ENCODE data around the gene SLC36A1.
"Not testable (repeated sequence)": the region's sequence is repeated elsewhere in the genome, so short reads cannot be mapped to it uniquely, and the experiment has no call there.

SLC36A1 gene

GRCh38 chr5:151487544-151487943 is 40.1 kb downstream of the SLC36A1 start:
- DNase-seq: no peak

GRCh38 chr5:151490627-151491026 is 43.2 kb downstream of the SLC36A1 start:
- no peak for DNase-seq

DNA sequence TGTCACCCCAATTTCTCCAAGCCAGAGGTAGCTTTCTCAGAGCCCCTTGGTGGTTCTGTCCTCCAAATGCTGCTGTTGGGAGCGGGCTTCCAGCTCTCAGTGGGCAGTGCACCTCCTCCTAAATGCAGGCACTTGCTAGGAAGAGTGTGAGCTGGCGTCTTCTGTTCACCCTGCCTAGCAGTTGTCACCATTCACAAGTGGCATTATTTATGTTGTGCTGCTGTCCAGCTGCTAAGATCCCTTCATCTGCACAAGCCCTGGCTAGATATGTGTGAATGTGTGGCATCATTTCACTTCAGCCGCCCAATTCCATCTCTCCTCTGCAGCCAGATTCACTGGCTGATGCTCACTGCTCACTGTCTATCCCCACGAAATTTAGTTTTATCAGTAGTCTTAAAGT is 43.7 kb downstream of the SLC36A1 start:
- DNase-seq: no peak

GRCh38 chr5:151492729-151493128 is 45.3 kb downstream of the SLC36A1 start:
- DNase-seq: no peak

- DNase-seq: no peak
Observed at GRCh38 chr5:151493665-151494064, 46.3 kb downstream of the SLC36A1 start.

GRCh38 chr5:151495320-151495719 is 47.9 kb downstream of the SLC36A1 start:
- no peak for DNase-seq

DNA sequence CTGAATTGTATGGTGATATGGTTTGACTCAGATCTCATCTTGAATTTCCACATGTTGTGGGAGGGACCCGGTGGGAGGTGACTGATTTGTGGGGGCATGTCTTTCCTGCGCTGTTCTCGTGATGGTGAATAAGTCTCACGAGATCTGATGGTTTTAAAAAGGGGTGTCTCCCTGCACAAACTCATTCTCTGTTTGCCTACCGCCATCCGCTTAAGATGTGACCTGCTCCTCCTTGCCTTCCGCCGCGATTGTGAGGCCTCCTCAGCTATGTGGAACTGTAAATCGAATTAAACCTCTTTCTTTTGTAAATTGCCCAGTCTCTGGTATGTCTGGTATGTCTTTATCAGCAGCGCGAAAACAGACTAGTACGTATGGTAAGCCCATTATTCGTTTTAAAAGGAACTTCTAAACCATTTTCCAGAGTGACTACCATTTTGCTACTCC is 48.7 kb downstream of the SLC36A1 start:
- no peak for DNase-seq

DNA sequence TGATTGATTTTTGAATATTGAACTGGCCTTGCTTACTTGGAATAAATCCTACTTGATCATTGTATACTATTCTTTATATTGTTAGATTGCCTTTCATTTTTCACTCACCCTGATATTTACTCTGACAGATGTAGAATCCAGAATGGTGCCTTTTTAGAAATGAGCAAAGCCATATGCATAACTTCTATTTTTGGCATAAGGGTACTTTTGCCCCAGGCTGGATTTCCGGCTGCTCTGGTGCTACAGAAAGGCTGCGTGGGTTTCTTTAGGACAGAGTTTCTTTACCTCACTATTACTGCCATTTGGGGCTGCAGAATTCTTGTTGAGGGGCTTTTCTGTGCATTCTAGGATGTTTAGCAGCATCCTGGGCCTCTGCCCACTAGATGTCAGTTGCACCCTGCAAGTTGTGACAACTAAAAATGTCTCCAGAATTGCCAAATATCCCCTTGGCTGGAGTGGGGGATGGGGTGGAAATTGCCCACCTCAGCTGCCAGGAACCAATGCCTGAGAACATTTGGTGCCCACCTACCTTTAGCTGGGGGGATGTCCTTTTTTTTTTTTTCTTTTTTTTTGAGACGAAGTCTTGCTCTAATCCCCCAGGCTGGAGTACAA is 50.1 kb downstream of the SLC36A1 start:
- DNase-seq: no peak

- no peak for DNase-seq
Observed at GRCh38 chr5:151498395-151499155, 51.2 kb downstream of the SLC36A1 start.

GRCh38 chr5:151499501-151500035 is 52.2 kb downstream of the SLC36A1 start:
- no peak for DNase-seq

DNA sequence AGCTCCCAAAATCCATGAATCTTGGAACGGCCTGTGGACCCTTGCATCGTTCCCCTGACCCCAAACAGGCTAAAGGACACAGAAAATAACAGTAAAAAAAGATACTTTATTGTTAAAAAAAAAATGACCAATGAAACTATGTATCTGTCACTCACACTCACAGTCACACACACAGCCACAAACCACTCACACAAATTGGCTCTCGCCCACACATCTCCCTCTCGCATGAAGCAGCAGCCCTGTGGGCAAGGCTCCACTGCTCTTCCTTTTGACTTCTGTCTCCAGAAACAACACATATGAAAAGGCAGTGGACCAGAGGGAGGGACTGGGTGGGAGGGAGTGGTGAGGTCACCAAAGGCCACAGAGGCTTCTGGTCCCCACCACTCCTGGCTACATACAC is 56.6 kb downstream of the SLC36A1 start:
- no peak for DNase-seq

DNA sequence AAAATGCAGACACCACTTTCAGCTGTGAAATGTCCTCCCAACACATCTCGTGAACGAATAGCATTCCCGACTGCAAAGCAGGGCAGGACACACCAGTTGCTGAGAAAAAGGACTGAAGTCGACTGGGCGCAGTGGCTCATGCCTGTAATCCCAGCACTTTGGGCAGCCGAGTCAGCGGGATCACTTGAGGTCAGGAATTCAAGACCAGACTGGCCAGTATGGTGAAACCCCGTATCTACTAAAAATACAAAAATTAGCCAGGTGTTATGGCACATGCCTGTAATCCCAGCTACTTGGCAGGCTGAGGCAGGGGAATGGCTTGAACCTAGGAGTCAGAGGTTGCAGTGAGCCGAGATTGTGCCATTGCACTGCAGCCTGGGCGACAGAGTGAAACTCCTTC is 60.9 kb downstream of the SLC36A1 start:
- DNase-seq: not testable (repeated sequence)

GRCh38 chr5:151509231-151509630 is 61.8 kb downstream of the SLC36A1 start:
- no peak for DNase-seq

- no peak for DNase-seq
Observed at GRCh38 chr5:151509836-151510235, 62.4 kb downstream of the SLC36A1 start.

- DNase-seq: no peak
Observed at GRCh38 chr5:151517122-151517920, 69.9 kb downstream of the SLC36A1 start.

GRCh38 chr5:151520294-151520693 is 72.9 kb downstream of the SLC36A1 start:
- DNase-seq: no peak

- no peak for DNase-seq
Observed at GRCh38 chr5:151522226-151522625, 74.8 kb downstream of the SLC36A1 start.

- no peak for DNase-seq
Observed at GRCh38 chr5:151523335-151523734, 75.9 kb downstream of the SLC36A1 start.

DNA sequence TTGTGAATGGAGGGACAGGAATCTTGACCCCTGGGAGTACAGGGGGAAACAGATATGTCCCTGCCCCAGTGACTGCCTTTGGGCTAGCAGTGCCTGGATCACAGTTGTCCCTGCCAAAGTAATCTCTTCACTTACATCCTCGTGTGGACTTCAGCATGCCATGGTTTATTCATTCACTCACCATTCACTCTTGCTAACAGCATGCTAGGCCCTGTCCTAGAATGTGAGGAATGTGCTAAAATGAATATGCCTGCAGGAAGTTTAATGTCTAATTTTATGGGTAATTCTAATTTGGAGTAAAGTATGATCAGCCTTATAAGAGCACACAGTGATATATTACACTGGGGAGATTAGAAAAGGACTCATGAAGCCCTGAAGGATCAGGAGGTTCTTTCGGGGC is 80.8 kb downstream of the SLC36A1 start:
- no peak for DNase-seq

DNA sequence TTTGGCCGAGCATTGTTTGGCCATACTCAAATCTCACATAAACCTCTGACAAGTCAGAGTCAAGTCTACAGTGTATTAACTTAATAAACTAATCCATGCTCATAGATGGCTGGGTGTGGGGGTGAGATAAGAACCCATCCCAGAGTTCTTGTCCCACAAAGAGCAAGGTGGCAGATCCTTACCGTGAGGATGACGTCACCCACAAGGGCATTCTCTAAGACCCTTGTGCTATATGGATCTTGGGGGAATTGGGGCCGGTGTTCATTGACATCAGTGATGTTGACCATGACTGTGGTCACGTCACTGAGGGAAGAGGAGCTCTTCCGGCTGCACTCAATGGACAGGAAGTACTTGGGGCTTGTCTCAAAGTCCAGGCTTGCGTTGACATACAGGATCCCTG is 81.6 kb downstream of the SLC36A1 start:
- no peak for DNase-seq

- DNase-seq: no peak
Observed at GRCh38 chr5:151531581-151531980, 84.2 kb downstream of the SLC36A1 start.

DNA sequence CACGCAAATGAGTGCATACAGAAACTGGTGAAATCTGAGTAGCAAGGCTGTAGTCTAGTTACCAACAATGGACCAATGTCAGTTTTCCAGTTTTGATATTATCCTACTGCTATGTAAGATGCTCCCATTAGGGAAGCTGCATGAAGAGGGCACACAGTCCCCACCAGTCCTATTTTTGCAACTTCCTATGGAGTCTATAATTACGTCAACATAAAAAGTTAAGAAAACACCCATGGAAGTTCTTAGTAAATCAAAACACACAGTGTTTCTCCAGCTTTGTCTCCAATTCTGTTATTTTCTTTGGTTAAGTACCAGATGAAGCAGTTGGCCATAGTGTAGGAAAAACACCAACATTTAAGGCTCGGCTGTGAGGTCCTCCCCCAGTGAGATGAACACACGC is 85.0 kb downstream of the SLC36A1 start:
- no peak for DNase-seq

DNA sequence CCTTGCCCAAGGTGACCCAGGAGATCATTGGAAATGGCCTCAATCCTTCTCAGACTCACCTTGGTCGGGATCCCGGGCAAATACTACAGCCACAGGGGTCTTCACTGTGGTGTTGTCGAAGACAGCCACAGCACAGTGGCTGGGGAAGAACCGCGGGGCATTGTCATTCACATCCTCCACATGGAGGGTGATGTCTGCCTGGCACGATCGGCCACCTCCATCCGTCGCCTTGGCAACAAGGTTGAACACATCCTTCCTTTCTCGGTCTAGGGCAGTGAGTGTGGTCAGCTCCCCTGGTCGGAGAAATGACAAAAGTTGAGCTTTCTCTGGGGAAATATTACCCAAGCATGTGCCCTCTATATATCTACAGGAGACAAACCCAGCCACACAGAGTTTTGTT is 86.9 kb downstream of the SLC36A1 start:
- no peak for DNase-seq

DNA sequence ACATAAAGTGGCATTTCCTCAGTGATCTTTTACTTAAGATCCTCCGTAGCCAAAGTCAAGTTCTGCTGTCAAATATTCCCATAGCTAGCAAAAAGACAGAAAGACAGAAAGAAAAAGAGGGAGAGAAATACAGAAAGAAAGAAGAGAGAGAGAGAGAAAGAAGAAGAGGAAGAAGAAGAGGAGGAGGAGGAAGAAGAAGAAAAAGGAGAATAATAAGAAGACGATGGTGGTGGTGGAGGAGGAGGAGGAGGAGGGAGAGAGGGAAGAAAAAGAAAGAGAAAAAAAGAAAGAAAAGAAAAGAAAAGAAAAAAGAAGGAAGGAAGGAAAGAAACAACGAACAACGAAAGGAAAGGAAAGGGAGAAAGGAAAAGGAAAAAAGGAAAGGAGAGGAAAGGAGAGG is 89.6 kb downstream of the SLC36A1 start:
- DNase-seq: no peak
